PC-9 (cell line): Measurements from ENCODE around the gene AMBRA1. TPM values are rescaled to one million over a fixed set of nuclear protein-coding genes. Genes with fewer than 3 reads are reported as not detected.

ENCODE experiments used
- BruUV-seq: library from RNA; stranded (reverse); fragments of 400-500 nt; replicated peaks from 2 replicates; lab custom pipeline; 2021; lab: Mats Ljungman, UMichigan
- CTCF ChIA-PET: fragments of 300-600 bp; sonication (Branson Sonifier 250); formaldehyde crosslinking; loops from one replicate; lab custom pipeline; 2022; ENCODE audit warnings: antibody characterized with exemption; lab: Charles Lee
- POLR2A ChIA-PET: fragments of 300-600 bp; sonication (Branson Sonifier 250); formaldehyde crosslinking; loops from one replicate; lab custom pipeline; 2022; ENCODE audit warnings: antibody characterized with exemption; ENCODE audit not compliant: unreplicated experiment; lab: Charles Lee
- DNase-seq, 2 experiments: peaks; one replicate each; pipeline versions ENCODE4 v3.0.0 to v3.0.0-alpha.2; 2015 to 2022; ENCODE audit warnings: mixed read lengths in 1 of 2
- H2AFZ ChIP-seq: fragments of 200-600 bp; sonication (generic); 2 replicates; pipeline ENCODE4 v1.8.1; 2017; ENCODE audit warnings: antibody characterized with exemption
- H3F3A ChIP-seq: fragments of 200-600 bp; sonication (generic); 2 replicates; pipeline ENCODE4 v1.8.1; 2017; ENCODE audit warnings: antibody characterized with exemption, mild to moderate bottlenecking, low read depth; ENCODE audit not compliant: insufficient read depth
- H3K27ac ChIP-seq: fragments of 200-600 bp; sonication (generic); 2 replicates; pipeline ENCODE4 v1.6.1; 2016; ENCODE audit warnings: mixed run types
- H3K27me3 ChIP-seq: fragments of 200-600 bp; sonication (generic); 2 replicates; pipeline ENCODE4 v1.6.1; 2016; ENCODE audit warnings: low read depth, mixed run types; ENCODE audit not compliant: insufficient read depth
- H3K36me3 ChIP-seq: fragments of 200-600 bp; sonication (generic); 2 replicates; pipeline ENCODE4 v1.6.1; 2016; ENCODE audit warnings: low read depth, mixed run types
- H3K4me1 ChIP-seq: fragments of 200-600 bp; sonication (generic); replicated peaks from 2 replicates; pipeline ENCODE4 v1.6.1; 2016; ENCODE audit warnings: mixed run types; ENCODE audit not compliant: insufficient read depth
- H3K4me2 ChIP-seq: fragments of 200-600 bp; sonication (generic); 2 replicates; pipeline ENCODE4 v1.6.1; 2017; ENCODE audit warnings: mixed run types
- H3K4me3 ChIP-seq: fragments of 200-600 bp; sonication (generic); 2 replicates; pipeline ENCODE4 v1.6.1; 2016; ENCODE audit warnings: mixed run types
- H3K79me2 ChIP-seq: fragments of 200-600 bp; sonication (generic); 2 replicates; pipeline ENCODE4 v1.6.1; 2017; ENCODE audit warnings: low read depth, mixed run types
- H3K9me2 ChIP-seq: fragments of 200-600 bp; sonication (generic); 2 replicates; pipeline ENCODE4 v1.8.1; 2017; ENCODE audit warnings: mild to moderate bottlenecking; ENCODE audit not compliant: insufficient read depth
- H3K9me3 ChIP-seq: fragments of 200-600 bp; sonication (generic); 2 replicates; pipeline ENCODE4 v1.8.1; 2016; ENCODE audit warnings: low read depth; ENCODE audit not compliant: insufficient read depth
- H4K20me1 ChIP-seq: fragments of 200-600 bp; sonication (generic); 2 replicates; pipeline ENCODE4 v1.8.1; 2017; ENCODE audit not compliant: insufficient read depth
- CTCF ChIP-seq: fragments of 200-600 bp; sonication (generic); conservative IDR thresholded peaks from 2 replicates; pipeline ENCODE4 v1.6.1; 2017; ENCODE audit warnings: mixed run types, antibody characterized with exemption, mild to moderate bottlenecking, moderate library complexity
- EZH2 ChIP-seq: fragments of 200-600 bp; sonication (generic); IDR thresholded peaks from 2 replicates; pipeline ENCODE4 v1.8.0; 2017; ENCODE audit warnings: antibody characterized with exemption, low read depth
- intact Hi-C: fragments of 100-400 bp; cut with micrococcal nuclease; formaldehyde crosslinking; loops from one replicate; pipeline ENCODE4 v1.10.0; 2022; ENCODE audit not compliant: unreplicated experiment
- total RNA-seq: library from RNA; stranded (reverse); gene quantifications from 2 replicates; pipeline ENCODE4 v1.2.3, GENCODE V29; 2021

AMBRA1 gene
- total RNA-seq, 1 experiment from 2014 or later: 41.4 TPM

- no peak overlapping the region for H3K27ac ChIP-seq
- H3K4me1 ChIP-seq: peaks cover 16% of the 10 kb centered on the region
- H3K79me2 ChIP-seq: peaks cover 79% of the 10 kb centered on the region
- no peaks in the 10 kb centered on the region for H3K9me3 ChIP-seq
- H3K9me2 ChIP-seq: no peaks in the 10 kb centered on the region
- TF ChIP-seq CTCF (no peak), EZH2 (no peak)
- DNase-seq: no peak
- no peaks in the 10 kb centered on the region for H3K36me3 ChIP-seq
- H3K4me2 ChIP-seq: no peak overlapping the region
- intact Hi-C loops: no loop called here
- no peak overlapping the region for H3K4me3 ChIP-seq
- CTCF ChIA-PET: no interaction called here
- H3F3A ChIP-seq: peaks cover 9% of the 10 kb centered on the region
- POLR2A ChIA-PET: no interaction called here
- H2AFZ ChIP-seq: no peak overlapping the region
- no peaks in the 10 kb centered on the region for H3K27me3 ChIP-seq
- BruUV-seq: no TSS peak
- H4K20me1 ChIP-seq: peaks cover 53% of the 10 kb centered on the region
These were observed 70.5 kb downstream of the AMBRA1 start for GRCh38 chr11:46523290-46523689.

- DNase-seq: no peak
- intact Hi-C loops: no loop called here
These were observed 71.0 kb downstream of the AMBRA1 start for GRCh38 chr11:46522682-46523281.

GRCh38 chr11:46521961-46522681 is 71.7 kb downstream of the AMBRA1 start:
- no peaks in the 10 kb centered on the region for H3K9me2 ChIP-seq
- POLR2A ChIA-PET: no interaction called here
- no TSS peak for BruUV-seq
- TF ChIP-seq CTCF: peak; percentile 31; the same call in 1 of the 2 replicates
- TF ChIP-seq EZH2: no peak
- H3K4me2 ChIP-seq: no peak overlapping the region
- H2AFZ ChIP-seq: no peak overlapping the region
- no peaks in the 10 kb centered on the region for H3K9me3 ChIP-seq
- no peak overlapping the region for H3K4me3 ChIP-seq
- intact Hi-C loops: no loop called here
- H3K27me3 ChIP-seq: no peaks in the 10 kb centered on the region
- CTCF ChIA-PET: no interaction called here
- peaks cover 9% of the 10 kb centered on the region for H3F3A ChIP-seq
- peaks cover 42% of the 10 kb centered on the region for H4K20me1 ChIP-seq
- H3K79me2 ChIP-seq: peaks cover 71% of the 10 kb centered on the region
- 0 out of 2 replicates have a peak overlapping the region, but pooled peaks have one; percentile 33 for H3K27ac ChIP-seq
- H3K4me1 ChIP-seq: peaks cover 16% of the 10 kb centered on the region
- DNase-seq: no peak
- no peaks in the 10 kb centered on the region for H3K36me3 ChIP-seq

More at GRCh38 chr11:46522682-46523281, 71.0 kb downstream of the AMBRA1 start:
- Histone ChIP-seq H3K79me2 (peaks cover 76% of the 10 kb centered on the region), H3K4me2 (no peak overlapping the region), H3F3A (peaks cover 9% of the 10 kb centered on the region), H3K36me3 (no peaks in the 10 kb centered on the region), H3K9me3 (no peaks in the 10 kb centered on the region), H3K9me2 (no peaks in the 10 kb centered on the region), H3K27me3 (no peaks in the 10 kb centered on the region), H2AFZ (no peak overlapping the region), H3K4me1 (peaks cover 16% of the 10 kb centered on the region), H4K20me1 (peaks cover 48% of the 10 kb centered on the region), H3K27ac (no peak overlapping the region), H3K4me3 (no peak overlapping the region)
- BruUV-seq: no TSS peak
- ChIA-PET CTCF (no interaction called here), POLR2A (no interaction called here)
- no peak for TF ChIP-seq EZH2
- TF ChIP-seq CTCF: 0 out of 2 replicates have a peak, but pooled peaks have one; percentile 13
